ENCODE measurements around the gene SAP30BP. TPM values are rescaled to one million over a fixed set of nuclear protein-coding genes. Genes with fewer than 3 reads are reported as not detected.

SAP30BP gene
- total and polyA plus RNA-seq, 2 donors (not counting 1 experiment from before 2014, with no cell fraction given), result 143 to 148 TPM

Other genes starting within 250 kb of the SAP30BP start
- 112 and 139 TPM in 2 replicates for gene TMEM94, start 210.7 kb upstream of the SAP30BP start, total RNA-seq
- gene TMEM94, start 210.7 kb upstream of the SAP30BP start, polyA plus RNA-seq, result 140 and 158 TPM in 2 replicates
- 0.37 and 0.97 TPM in 2 replicates for gene CASKIN2, start 151.8 kb upstream of the SAP30BP start, total RNA-seq
- 0.27 and 1.00 TPM in 2 replicates for gene CASKIN2, start 151.8 kb upstream of the SAP30BP start, polyA plus RNA-seq
- 29.7 and 33.0 TPM in 2 replicates for gene TSEN54, start 150.8 kb upstream of the SAP30BP start, total RNA-seq
- 26.3 and 45.9 TPM in 2 replicates for gene TSEN54, start 150.8 kb upstream of the SAP30BP start, polyA plus RNA-seq
- gene LLGL2, start 141.6 kb upstream of the SAP30BP start, total RNA-seq, result 39.7 and 40.6 TPM in 2 replicates
- gene LLGL2, start 141.6 kb upstream of the SAP30BP start, polyA plus RNA-seq, result 35.3 and 52.0 TPM in 2 replicates
- 452 and 460 TPM in 2 replicates for gene MYO15B, start 79.5 kb upstream of the SAP30BP start, total RNA-seq
- 619 and 1,019 TPM in 2 replicates for gene MYO15B, start 79.5 kb upstream of the SAP30BP start, polyA plus RNA-seq
- 0.61 and 0.62 TPM in 2 replicates for gene SMIM5, start 33.9 kb upstream of the SAP30BP start, total RNA-seq
- 4.9 and 7.6 TPM in 2 replicates for gene SMIM5, start 33.9 kb upstream of the SAP30BP start, polyA plus RNA-seq
- gene RECQL5, start 184 bp upstream of the SAP30BP start, total RNA-seq, result 56.6 and 58.5 TPM in 2 replicates
- 40.3 and 70.5 TPM in 2 replicates for gene RECQL5, start 184 bp upstream of the SAP30BP start, polyA plus RNA-seq
- gene ITGB4, start 54.1 kb downstream of the SAP30BP start, total RNA-seq, result 0.81 and 1.1 TPM in 2 replicates
- gene ITGB4, start 54.1 kb downstream of the SAP30BP start, polyA plus RNA-seq, result 0.12 and 0.27 TPM in 2 replicates
- gene GALK1, start 97.9 kb downstream of the SAP30BP start, total RNA-seq, result 29.8 and 33.9 TPM in 2 replicates
- 25.7 and 37.4 TPM in 2 replicates for gene GALK1, start 97.9 kb downstream of the SAP30BP start, polyA plus RNA-seq
- gene UNK, start 117.5 kb downstream of the SAP30BP start, total RNA-seq, result 70.3 and 82.3 TPM in 2 replicates
- 35.5 and 41.4 TPM in 2 replicates for gene UNK, start 117.5 kb downstream of the SAP30BP start, polyA plus RNA-seq
- gene UNC13D, start 177.1 kb downstream of the SAP30BP start, total RNA-seq, result 107 and 114 TPM in 2 replicates
- gene UNC13D, start 177.1 kb downstream of the SAP30BP start, polyA plus RNA-seq, result 78.2 and 101 TPM in 2 replicates
- gene WBP2, start 188.0 kb downstream of the SAP30BP start, total RNA-seq, result 132 and 140 TPM in 2 replicates
- 82.0 and 88.6 TPM in 2 replicates for gene WBP2, start 188.0 kb downstream of the SAP30BP start, polyA plus RNA-seq
- gene TRIM47, start 211.2 kb downstream of the SAP30BP start, total RNA-seq, result 5.3 and 6.4 TPM in 2 replicates
- 2.3 and 8.3 TPM in 2 replicates for gene TRIM47, start 211.2 kb downstream of the SAP30BP start, polyA plus RNA-seq
- gene TRIM65, start 229.6 kb downstream of the SAP30BP start, total RNA-seq, result 39.2 and 40.7 TPM in 2 replicates
- gene TRIM65, start 229.6 kb downstream of the SAP30BP start, polyA plus RNA-seq, result 16.8 and 18.0 TPM in 2 replicates
- gene MRPL38, start 237.5 kb downstream of the SAP30BP start, total RNA-seq, result 127 and 139 TPM in 2 replicates
- 100 and 126 TPM in 2 replicates for gene MRPL38, start 237.5 kb downstream of the SAP30BP start, polyA plus RNA-seq